HG03060 (cell line): ENCODE measurements around the gene AMPD3.

Source experiments
- ATAC-seq: cut with Tn5 transposase; IDR thresholded peaks from one replicate; pipeline ENCODE4 v1.9.1; 2021; ENCODE audit warnings: low read depth, moderate number of reproducible peaks; ENCODE audit not compliant: unreplicated experiment

AMPD3 gene

DNA sequence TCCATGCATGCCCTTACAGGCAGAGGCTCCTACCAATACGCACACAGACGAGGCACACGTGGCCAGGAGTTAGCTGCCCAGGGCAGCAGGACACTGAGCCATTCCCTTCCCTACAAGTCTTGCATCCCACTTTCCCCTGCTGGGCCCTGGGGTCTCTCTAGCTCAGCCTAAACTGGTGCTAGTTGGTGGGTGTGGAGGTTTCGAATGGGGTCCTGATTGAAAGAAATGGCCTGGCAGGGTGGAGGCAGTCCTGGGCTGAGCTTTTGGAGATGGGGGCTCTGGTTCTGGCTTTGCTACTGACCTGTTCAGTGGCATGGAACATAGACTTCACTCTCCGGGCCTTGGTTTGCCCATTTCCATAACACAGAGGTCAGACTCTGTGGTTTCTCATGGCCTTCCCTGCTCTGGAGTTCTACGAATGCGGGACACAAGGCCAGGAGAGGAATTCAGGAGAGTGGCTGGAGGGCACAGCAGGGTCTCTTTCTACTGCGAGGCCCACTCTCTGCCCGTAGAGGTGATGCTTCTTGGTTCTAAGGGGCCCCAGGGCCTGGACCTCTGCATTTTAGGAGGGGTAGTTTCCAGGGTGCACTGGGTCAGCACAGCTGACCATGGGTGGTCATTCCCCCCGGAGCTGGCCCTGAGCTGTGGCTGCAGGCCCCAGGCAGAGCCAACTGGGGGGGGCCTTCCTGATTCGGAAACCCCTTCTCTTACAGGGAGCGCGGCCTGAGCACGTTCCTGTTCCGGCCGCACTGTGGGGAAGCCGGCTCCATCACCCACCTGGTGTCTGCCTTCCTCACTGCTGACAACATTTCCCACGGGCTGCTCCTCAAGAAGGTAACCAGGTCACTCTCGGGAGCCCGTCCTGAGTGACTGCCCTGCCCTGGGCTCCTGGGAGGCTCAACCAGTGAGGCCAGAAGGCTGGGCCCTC lies 46.0 kb downstream of the AMPD3 start:
- no peak for ATAC-seq

DNA sequence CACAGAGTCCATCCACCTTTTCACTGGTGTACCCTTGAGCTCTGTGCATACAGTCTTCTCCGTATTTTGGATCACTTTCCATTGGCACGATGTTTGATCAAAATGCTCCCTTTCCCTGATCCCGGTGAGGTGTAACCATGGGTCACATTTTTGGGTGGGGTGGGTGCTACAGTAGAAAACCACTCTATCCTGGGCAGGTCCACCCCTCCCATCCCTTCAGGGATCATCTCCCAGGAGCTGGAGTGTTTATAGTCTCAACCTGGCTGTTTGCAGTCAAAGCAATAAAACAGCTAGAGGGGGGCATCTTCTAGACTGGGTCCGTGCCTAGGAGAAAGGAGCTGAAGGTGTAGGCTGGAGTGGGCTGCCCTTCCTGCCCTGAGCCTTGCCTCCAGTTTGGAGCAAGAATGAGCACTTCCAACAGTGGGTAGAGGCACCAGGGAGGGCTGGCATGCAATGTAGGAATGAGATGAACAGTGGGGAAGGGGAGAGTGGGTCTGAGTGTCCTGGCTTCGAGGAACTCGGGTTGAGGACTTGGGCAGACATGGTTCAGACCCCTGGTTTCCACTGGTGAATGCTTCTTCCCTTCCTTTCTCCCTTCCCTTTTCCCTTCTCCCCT lies 47.1 kb downstream of the AMPD3 start:
- no peak for ATAC-seq

- ATAC-seq = no peak
Observed at GRCh38 chr11:10502770-10503169, 47.7 kb downstream of the AMPD3 start.

DNA sequence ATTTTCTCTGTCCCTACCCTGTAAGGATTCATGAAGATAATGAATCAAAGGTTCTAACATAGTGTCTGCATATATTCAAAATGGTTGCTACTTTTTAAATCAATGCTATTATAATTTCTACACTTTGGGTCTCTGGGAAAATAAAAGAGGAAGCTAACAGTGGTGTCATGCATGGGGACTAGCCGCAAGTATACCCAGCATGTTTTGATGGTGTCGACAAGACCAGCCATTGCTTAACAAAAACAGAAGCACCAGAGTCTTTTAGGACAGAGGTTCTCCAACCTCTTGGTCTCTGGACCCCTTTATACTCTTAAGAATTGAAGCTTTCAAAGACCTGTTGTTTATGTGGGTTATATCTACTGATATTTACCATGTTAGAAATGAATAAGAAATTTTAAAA lies 48.2 kb downstream of the AMPD3 start:
- no peak for ATAC-seq

DNA sequence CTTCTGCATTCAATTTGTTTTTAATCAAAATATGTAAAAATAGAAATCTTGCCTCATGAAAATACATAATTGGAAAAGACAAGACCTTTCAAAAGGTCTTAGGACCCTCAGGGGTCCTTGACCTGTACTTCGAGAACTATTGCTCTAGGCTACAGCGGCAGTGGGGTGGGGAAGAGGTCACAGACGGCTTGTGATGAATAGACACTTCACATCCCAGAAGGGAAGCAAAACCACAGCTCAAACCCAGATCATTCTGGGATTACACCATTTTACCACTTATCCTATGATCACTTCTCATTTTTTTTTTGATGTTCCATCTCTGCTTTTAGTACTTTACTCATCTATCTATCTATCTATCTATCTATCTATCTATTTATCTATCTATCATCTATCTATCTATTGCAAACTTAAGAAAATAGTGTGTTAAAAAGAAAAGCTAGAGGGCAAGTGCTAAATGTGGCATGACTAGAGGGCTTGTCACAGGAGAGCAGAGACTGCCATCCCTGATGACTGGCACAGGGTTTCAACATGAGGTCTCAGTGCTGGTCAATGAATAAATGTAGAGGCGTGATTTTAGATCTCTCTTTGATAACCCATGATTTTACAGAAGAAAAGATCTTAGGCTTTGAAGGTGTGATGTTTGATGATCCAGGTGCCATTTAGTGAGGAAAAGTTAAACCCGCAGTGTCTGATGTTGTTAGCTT lies 48.9 kb downstream of the AMPD3 start:
- ATAC-seq = no peak

GRCh38 chr11:10504490-10504889 lies 49.4 kb downstream of the AMPD3 start:
- no peak for ATAC-seq

- no peak for ATAC-seq
Observed at GRCh38 chr11:10505278-10506007, 50.4 kb downstream of the AMPD3 start.

GRCh38 chr11:10506008-10506370 lies 50.9 kb downstream of the AMPD3 start:
- ATAC-seq = no peak

GRCh38 chr11:10511181-10511621 lies 56.1 kb downstream of the AMPD3 start:
- no peak for ATAC-seq

- no peak for ATAC-seq
Observed at GRCh38 chr11:10514202-10514601, 59.1 kb downstream of the AMPD3 start.

DNA sequence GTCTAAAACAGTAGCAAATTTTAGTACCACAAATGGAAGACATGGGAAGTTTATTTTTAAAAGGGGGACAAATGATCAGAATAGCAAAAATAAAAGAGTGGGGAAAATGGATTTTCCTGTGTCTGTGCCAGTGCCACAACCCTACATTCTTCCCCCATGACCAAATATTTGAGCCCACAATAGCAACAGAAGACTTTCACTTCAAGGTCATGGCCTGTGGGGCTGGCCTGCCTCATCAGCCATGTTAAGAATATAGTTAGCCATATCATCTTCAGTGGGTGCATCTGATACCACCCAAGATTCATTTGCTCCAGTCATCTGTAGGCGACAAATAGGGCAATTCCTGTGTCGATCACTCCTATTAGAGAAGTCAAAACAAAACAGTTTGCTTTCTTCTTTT lies 59.6 kb downstream of the AMPD3 start:
- no peak for ATAC-seq

DNA sequence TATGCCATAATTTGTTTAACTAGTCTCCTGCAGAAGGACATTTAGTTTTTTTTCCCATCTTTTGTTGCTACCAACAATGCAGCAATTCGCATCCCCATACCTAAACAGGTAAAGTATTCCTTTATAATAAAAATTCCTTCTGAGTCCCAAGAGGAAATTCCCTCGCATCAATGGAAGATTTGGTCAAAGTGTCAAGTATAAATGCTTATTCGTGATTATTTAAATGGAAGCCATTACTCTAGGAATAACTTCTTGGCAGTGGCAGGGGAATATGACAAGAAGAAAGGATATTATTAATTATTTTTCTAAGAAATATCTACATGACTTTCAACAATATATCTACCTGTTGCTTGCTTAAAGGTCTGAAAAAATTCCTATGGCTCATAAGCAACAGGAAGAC lies 60.4 kb downstream of the AMPD3 start:
- no peak for ATAC-seq

- ATAC-seq = no peak
Observed at GRCh38 chr11:10518123-10518522, 63.1 kb downstream of the AMPD3 start.

- ATAC-seq = no peak
Observed at GRCh38 chr11:10518891-10519290, 63.8 kb downstream of the AMPD3 start.

DNA sequence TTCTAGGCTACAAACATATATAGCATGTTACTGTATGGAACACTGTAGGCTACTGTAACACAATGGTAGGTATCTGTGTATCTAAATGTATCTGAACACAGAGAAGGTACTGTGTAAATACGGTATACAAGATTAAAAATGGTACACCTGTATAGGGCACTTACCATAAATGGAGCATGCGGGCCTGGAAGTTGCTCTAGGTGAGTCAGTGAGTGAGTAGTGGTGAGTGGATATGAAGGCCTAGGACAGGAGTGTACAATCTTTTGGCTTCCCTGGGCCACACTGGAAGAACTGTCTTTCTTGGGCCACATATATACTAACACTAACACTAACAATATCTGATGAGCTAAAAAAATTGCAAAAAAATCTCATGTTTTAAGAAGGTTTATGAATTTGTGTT lies 64.6 kb downstream of the AMPD3 start:
- no peak for ATAC-seq

- no peak for ATAC-seq
Observed at GRCh38 chr11:10520562-10520961, 65.5 kb downstream of the AMPD3 start.

GRCh38 chr11:10522276-10522675 lies 67.2 kb downstream of the AMPD3 start:
- ATAC-seq = no peak

GRCh38 chr11:10522921-10523320 lies 67.9 kb downstream of the AMPD3 start:
- ATAC-seq = no peak

- ATAC-seq = no peak
Observed at GRCh38 chr11:10524471-10524870, 69.4 kb downstream of the AMPD3 start.

DNA sequence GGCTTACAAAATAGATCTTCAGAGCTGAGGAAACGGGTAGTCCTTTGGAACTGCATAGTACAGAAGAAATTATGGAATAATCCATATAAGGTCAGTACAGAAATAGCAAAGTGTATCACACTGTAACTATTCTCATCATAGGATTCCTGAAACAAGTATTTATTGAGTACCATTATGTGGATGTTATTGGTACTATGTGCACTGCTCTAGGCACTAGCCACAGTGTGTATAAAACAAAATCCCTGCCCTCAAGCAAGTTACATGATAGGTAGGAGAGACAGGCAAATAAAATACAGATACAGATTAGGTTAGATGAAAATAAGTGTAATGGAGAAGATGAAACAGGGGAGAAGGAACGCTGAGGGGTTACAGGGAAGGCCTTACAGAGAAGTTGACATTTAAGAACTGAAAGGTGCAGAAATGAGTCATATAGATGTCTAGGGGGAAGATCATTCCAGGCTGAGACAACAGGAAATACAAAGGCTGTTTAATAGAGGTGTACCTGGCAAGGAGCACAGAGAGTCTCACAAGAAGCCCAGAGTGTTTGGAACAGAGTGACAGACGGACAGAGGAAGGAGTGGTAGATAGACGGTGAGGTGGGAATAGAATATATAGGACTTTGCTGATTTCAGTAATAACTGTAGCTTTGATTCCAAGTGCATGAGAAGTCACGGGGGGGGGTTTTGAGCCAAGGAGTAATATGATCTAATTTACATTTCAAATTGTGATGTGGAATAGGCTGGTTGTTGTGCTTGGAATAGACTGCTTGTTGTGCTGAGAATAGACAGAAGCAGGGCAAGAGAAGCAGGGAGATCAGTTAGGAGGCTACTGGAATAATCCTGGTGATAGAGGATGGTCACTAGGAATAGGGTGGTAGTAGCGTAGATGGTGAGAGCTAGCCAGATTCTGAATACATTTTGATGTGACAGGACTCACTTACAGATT lies 72.2 kb downstream of the AMPD3 start:
- ATAC-seq = no peak
